Measurements from ENCODE around the gene PTOV1.

PTOV1 gene

GRCh38 chr19:49877020-49877878, 26.3 kb downstream of the PTOV1 start, which contains the start of the genes AKT1S1 and TBC1D17:
Gene AKT1S1 (minus strand): TSS chr19:49877355. CDS start chr19:49873295, 4,060 bp downstream.
Gene TBC1D17 (plus strand): TSS chr19:49877702. CDS start chr19:49877724, 22 bp downstream.
- DNase-seq, result peak; percentile 100

GRCh38 chr19:49877879-49878743, 27.2 kb downstream of the PTOV1 start:
- DNase-seq, result peak; percentile 99

DNA sequence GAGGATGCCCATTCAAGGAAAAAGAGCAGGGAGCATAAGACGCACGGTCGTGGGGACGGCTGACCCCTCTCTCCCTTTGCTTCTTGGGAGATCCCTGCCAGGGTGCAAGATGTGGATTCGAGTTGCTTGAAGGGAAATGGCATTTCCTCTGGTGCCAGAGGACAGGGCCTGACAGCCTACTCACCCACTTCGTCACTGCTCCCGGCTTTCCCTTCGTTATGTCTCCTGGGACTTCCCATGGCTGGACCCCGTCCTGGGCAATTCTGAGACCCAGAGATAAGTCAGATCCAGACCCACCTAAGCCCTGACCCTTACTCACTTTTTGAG, 27.7 kb downstream of the PTOV1 start:
- DNase-seq, result no peak

- no peak for DNase-seq
Observed at GRCh38 chr19:49879243-49879963, 28.4 kb downstream of the PTOV1 start.

DNA sequence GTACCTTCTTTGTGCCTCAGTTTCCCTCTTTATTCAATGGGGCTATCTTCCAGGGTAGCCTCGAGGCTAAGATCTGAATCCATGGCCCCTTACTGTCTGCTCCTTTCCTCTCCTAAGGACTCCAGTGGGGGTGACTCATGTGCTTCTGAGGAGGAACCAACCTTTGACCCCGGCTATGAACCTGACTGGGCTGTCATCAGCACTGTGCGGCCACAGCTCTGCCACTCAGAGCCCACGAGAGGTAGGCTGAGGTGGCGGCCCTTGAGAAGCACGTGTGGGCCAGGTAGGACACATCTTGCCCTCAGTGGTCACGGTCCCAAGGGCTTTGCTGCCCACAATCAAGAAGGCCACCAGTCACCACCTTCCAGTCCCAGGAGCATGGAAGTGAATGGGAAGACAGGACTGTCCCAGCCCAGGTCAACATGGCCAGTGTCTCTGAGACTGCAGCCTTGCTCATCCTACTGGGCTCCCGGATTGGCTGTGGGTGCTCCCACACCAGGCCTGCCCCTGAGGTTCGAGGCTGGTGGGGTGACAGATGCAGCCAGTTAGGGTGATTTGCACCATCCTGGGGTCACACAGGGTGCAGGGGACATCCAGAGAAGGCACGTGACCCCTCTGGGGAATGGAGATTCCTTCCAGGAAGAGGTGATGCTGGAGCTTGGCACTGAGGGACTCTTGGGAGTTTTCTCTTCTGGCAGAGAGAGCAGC, 29.4 kb downstream of the PTOV1 start:
- no peak for DNase-seq

DNA sequence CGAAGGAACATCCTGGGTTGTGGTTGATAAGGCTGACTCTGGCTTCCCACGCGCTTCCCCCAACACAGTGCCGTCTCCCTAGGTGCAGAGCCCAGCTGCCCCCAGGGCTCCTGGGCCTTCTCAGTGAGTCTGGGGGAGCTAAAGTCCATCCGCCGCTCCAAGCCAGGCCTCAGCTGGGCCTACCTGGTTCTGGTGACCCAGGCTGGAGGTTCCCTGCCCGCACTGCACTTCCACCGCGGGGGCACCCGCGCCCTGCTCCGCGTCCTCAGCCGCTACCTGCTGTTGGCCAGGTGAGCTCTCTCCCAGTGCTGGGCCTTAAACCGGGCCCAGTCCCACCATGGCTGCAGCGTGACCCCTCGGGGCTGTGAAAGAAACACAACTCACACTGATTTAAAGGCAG, 30.2 kb downstream of the PTOV1 start:
- no peak for DNase-seq

DNA sequence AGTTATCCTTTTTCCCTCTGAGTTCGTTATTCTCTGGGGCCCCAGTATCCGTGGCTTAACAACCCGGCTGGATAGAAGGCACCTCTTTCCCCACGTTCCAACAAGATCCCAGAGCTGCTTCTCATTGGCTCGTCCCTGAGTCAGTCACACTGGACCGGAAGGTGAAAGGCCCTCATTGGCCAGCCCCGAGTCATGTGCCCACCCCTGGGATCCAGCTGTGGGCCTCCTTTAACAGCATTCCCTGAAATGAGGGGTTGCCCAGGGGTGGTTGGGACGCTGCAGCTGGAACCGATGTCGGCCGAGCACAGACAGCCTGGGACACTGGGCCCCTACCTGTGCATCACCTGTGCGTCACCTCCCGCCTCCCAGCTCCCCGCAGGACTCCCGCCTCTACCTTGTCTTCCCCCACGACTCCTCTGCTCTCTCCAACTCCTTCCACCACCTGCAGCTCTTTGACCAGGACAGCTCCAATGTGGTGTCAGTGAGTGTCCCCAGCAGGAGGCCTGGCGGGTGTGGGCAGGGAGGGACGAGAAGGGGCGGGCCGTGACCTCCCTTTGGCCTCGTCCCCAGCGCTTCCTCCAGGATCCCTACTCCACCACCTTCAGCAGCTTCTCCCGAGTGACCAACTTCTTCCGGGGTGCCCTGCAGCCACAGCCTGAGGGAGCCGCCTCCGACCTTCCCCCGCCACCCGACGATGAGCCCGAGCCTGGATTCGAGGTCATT, 30.9 kb downstream of the PTOV1 start:
- DNase-seq, result no peak

DNA sequence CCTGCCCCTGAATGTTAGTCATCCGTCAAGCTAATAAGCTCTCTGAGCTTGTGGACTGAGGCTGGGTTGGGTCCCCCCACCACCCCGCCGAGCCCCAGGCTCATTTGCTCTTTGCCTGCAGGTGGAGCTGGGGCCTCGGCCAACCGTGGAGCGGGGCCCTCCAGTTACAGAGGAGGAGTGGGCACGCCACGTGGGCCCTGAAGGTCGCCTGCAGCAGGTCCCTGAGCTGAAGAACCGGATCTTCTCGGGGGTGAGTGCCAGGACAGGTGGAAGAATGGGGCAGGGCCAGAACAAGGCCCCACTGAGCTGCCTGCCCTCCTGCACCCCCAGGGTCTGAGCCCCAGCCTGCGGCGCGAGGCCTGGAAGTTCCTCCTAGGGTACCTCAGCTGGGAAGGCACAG, 31.7 kb downstream of the PTOV1 start:
- no peak for DNase-seq

- no peak for DNase-seq
Observed at GRCh38 chr19:49883094-49883493, 32.1 kb downstream of the PTOV1 start.

DNA sequence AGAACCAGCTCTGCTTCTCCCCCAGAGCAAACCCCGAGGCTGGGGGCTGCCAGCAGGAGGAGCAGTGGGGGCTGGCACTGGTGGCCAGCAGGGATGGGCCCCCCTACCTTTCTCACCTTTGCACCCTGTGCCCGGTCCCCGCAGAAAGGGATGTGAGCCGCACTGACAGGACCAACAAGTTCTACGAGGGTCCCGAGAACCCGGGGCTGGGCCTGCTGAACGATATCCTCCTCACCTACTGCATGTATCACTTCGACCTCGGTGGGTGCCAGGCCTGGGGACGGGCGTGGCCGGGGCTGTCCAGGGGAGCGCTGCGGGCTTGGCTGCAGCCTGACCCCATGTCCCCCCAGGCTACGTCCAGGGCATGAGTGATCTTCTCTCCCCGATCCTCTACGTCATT, 33.1 kb downstream of the PTOV1 start:
- DNase-seq, result no peak

- DNase-seq, result no peak
Observed at GRCh38 chr19:49884760-49885159, 33.8 kb downstream of the PTOV1 start.

DNA sequence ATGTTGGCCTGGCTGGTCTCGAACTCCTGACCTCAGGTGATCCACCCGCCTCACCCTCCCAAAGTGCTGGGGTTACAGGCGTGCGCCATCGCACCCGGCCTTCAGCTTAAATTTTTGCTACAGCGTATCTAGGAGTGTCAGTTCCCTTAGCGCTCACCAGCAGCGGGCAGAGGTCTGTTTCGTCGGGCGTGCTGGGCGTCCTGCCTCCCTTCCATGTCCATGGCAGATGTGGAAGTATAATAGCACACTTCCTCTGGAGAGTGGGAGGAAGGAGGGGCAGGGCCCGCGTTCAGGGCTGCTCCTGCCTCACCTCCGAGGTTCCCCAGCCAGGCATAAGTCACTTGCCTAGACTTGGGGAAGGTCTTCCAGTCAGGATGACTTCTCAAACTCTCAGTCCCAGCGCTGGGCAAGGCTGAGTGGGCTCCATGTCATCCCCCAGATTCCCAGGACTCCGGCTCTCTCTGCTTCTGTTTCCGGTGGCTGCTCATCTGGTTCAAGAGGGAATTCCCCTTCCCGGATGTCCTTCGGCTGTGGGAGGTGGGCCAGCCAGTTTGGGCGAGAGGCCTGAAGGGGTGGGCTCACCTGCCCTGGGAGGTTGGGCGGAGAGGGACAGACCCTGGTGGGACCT, 36.2 kb downstream of the PTOV1 start:
- no peak for DNase-seq

DNA sequence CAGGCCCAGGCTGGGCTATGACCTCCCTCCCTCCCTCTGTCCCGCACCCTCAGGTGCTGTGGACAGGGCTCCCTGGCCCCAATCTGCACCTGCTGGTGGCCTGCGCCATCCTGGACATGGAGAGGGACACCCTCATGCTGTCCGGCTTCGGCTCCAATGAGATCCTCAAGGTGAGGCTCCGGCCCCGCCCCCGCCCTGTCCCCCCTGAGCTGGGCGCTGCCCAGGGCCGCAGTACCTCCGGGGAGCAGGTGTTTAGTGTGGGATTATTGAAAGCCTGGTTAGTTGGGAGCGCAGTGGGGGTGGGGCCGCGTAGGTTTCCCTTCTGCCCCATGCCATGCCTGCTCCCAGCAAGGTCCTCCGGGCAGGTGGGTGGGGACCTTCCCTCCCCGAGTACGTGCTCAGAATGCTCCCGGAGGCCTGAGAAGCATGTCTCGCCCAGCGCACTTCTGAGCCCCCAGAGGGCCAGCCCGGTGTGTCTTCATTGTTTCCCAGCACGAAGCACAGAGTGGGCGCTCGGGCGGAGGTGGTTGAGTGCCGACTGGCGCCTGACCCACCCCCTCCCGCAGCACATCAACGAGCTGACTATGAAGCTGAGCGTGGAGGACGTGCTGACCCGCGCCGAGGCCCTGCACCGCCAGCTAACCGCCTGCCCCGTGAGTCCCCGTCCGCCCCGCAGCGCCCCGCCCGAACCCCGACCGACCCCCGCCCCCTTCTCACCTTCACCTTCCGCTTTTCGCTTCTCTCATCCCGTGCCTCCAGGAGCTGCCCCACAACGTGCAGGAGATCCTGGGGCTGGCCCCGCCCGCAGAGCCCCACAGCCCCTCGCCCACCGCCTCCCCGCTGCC, 36.9 kb downstream of the PTOV1 start:
- no peak for DNase-seq

DNA sequence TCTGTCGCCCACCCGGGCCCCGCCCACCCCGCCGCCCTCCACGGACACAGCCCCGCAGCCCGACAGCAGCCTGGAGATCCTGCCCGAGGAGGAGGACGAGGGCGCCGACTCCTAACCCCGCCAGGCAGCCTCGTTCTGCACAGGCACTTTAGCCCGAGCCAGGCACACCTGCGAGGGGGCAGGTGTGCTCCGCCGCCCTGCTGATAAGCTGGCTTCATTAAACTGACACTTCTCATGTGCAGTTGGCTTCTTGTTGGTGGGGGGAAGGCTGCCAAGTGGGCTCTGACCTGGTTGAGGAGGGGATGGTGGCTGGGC, 37.5 kb downstream of the PTOV1 start:
- DNase-seq, result no peak

DNA sequence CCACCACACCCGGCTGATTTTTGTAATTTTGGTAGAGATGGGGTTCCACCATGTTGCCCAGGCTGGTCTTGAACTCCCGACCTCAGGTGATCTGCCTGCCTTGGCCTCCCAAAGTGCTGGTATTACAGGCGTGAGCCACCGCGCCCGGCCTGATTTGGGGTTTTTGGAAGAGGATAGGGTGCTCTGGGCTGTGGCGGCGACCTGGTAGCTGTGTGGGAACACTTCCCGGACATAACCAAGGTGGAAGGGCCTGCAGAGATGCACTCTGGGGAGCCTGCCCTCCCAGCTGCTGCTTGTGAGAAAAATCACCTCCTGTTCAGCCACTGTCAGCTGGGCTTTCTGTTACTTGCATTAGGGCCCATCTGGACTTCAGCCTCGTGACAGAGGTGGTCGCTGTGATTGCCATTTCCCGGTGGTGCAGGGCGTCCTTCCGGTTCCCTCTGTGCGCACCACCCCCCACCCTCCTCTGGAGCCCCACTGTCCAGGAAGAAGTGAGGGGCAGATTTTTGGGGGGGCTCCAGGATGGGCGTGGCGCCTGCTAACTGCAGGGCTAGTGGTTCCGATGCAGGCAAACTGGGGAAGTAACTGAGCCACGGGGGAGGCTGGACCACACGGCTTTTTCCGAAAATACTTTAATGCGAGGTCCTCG, 38.2 kb downstream of the PTOV1 start:
- no peak for DNase-seq

- peak; percentile 90 for DNase-seq
Observed at GRCh38 chr19:49889687-49890348, 38.9 kb downstream of the PTOV1 start.

- peak; percentile 81 for DNase-seq
Observed at GRCh38 chr19:49890349-49891311, 39.7 kb downstream of the PTOV1 start.

GRCh38 chr19:49891393-49891792, 40.4 kb downstream of the PTOV1 start:
- no peak for DNase-seq
